ACC112 (cell line): ENCODE results near the gene TULP4.
A peak's percentile ranks its signal among the peaks of the same experiment; 100 is the strongest.

Experiments used
- H2AFZ ChIP-seq: fragments of 200-600 bp; sonication (generic); one replicate; pipeline ENCODE4 v1.6.0; 2017; ENCODE audit warnings: antibody characterized with exemption, low read length; ENCODE audit not compliant: unreplicated experiment
- H3K27ac ChIP-seq: fragments of 200-600 bp; sonication (generic); 2 replicates; pipeline ENCODE4 v1.5.1; 2014; ENCODE audit warnings: low read depth, mild to moderate bottlenecking, antibody characterized with exemption, low read length, moderate library complexity
- H3K27me3 ChIP-seq: fragments of 200-600 bp; sonication (generic); 2 replicates; pipeline ENCODE4 v1.6.1; 2014; ENCODE audit warnings: mild to moderate bottlenecking, antibody characterized with exemption, low read length, moderate library complexity, mixed read lengths; ENCODE audit not compliant: insufficient read depth
- H3K36me3 ChIP-seq: fragments of 200-600 bp; sonication (generic); 2 replicates; pipeline ENCODE4 v1.6.1; 2016; ENCODE audit warnings: mild to moderate bottlenecking, antibody characterized with exemption, low read length, moderate library complexity, mixed read lengths; ENCODE audit not compliant: insufficient read depth
- H3K4me1 ChIP-seq: fragments of 200-600 bp; sonication (generic); one replicate; pipeline ENCODE4 v1.6.1; 2016; ENCODE audit warnings: low read length, mixed read lengths; ENCODE audit not compliant: insufficient read depth, unreplicated experiment, control insufficient read depth
- H3K4me3 ChIP-seq: fragments of 200-600 bp; sonication (generic); 2 replicates; pipeline ENCODE4 v1.5.1; 2014; ENCODE audit warnings: mild to moderate bottlenecking, low read depth, low read length
- H3K79me2 ChIP-seq: fragments of 200-600 bp; sonication (generic); one replicate; pipeline ENCODE4 v1.6.0; 2016; ENCODE audit warnings: low read length; ENCODE audit not compliant: control insufficient read depth, unreplicated experiment, insufficient read depth

The TULP4 gene

GRCh38 chr6:158311626-158312025, 639 bp upstream of the TULP4 start:
- Histone ChIP-seq H3K79me2 (peaks cover under 1% of the 10 kb centered on the region), H2AFZ (peak overlapping the region; percentile 75), H3K27me3 (no peaks in the 10 kb centered on the region), H3K4me3 (peak overlapping the region; percentile 5; the same call in 1 of the 2 replicates), H3K36me3 (peaks cover 17% of the 10 kb centered on the region; the same call in 1 of the 2 replicates), H3K27ac (peak overlapping the region; percentile 33), H3K4me1 (peaks cover 9% of the 10 kb centered on the region)

- peaks cover 3% of the 10 kb centered on the region for H3K79me2 ChIP-seq
- peaks cover 9% of the 10 kb centered on the region for H3K4me1 ChIP-seq
- H3K4me3 ChIP-seq, result no peak overlapping the region
- H2AFZ ChIP-seq, result no peak overlapping the region
- peaks cover 17% of the 10 kb centered on the region; the same call in 1 of the 2 replicates for H3K36me3 ChIP-seq
- no peak overlapping the region for H3K27ac ChIP-seq
- no peaks in the 10 kb centered on the region for H3K27me3 ChIP-seq
Measured at GRCh38 chr6:158312672-158313397, 570 bp downstream of the TULP4 start.

GRCh38 chr6:158313989-158314388, 1.7 kb downstream of the TULP4 start:
- H3K27me3 ChIP-seq, result no peaks in the 10 kb centered on the region
- peaks cover 7% of the 10 kb centered on the region for H3K79me2 ChIP-seq
- H3K4me3 ChIP-seq, result no peak overlapping the region
- H3K36me3 ChIP-seq, result peaks cover 17% of the 10 kb centered on the region; the same call in 1 of the 2 replicates
- H2AFZ ChIP-seq, result no peak overlapping the region
- H3K27ac ChIP-seq, result no peak overlapping the region
- peaks cover 9% of the 10 kb centered on the region for H3K4me1 ChIP-seq

- no peak overlapping the region for H3K4me3 ChIP-seq
- no peak overlapping the region for H2AFZ ChIP-seq
- H3K36me3 ChIP-seq, result peaks cover 17% of the 10 kb centered on the region; the same call in 1 of the 2 replicates
- no peaks in the 10 kb centered on the region for H3K27me3 ChIP-seq
- H3K79me2 ChIP-seq, result peaks cover 13% of the 10 kb centered on the region
- peaks cover 9% of the 10 kb centered on the region for H3K4me1 ChIP-seq
- no peak overlapping the region for H3K27ac ChIP-seq
Measured at GRCh38 chr6:158314737-158315136, 2.5 kb downstream of the TULP4 start.

- Histone ChIP-seq H3K4me3 (no peak overlapping the region), H3K27me3 (no peaks in the 10 kb centered on the region), H3K36me3 (peaks cover 17% of the 10 kb centered on the region; the same call in 1 of the 2 replicates), H2AFZ (no peak overlapping the region), H3K27ac (no peak overlapping the region), H3K4me1 (peaks cover 7% of the 10 kb centered on the region), H3K79me2 (peaks cover 16% of the 10 kb centered on the region)
Measured at GRCh38 chr6:158316022-158316421, 3.8 kb downstream of the TULP4 start.

- peaks cover 52% of the 10 kb centered on the region for H3K79me2 ChIP-seq
- H3K4me3 ChIP-seq, result no peak overlapping the region
- H3K27ac ChIP-seq, result no peak overlapping the region
- H3K27me3 ChIP-seq, result no peaks in the 10 kb centered on the region
- no peaks in the 10 kb centered on the region for H3K36me3 ChIP-seq
- H2AFZ ChIP-seq, result no peak overlapping the region
- H3K4me1 ChIP-seq, result peaks cover 33% of the 10 kb centered on the region
Measured at GRCh38 chr6:158321960-158322359, 9.7 kb downstream of the TULP4 start.

GRCh38 chr6:158322400-158322723, 10.1 kb downstream of the TULP4 start:
- Histone ChIP-seq H3K4me1 (peaks cover 33% of the 10 kb centered on the region), H3K79me2 (peaks cover 56% of the 10 kb centered on the region), H2AFZ (no peak overlapping the region), H3K27ac (no peak overlapping the region), H3K27me3 (no peaks in the 10 kb centered on the region), H3K36me3 (no peaks in the 10 kb centered on the region), H3K4me3 (no peak overlapping the region)

- Histone ChIP-seq H3K4me1 (peaks cover 33% of the 10 kb centered on the region), H3K4me3 (no peak overlapping the region), H3K79me2 (peaks cover 56% of the 10 kb centered on the region), H2AFZ (no peak overlapping the region), H3K27ac (peak overlapping the region; percentile 11; the same call in 1 of the 2 replicates), H3K36me3 (no peaks in the 10 kb centered on the region), H3K27me3 (no peaks in the 10 kb centered on the region)
Measured at GRCh38 chr6:158322724-158323560, 10.7 kb downstream of the TULP4 start.

- no peak overlapping the region for H3K4me3 ChIP-seq
- no peaks in the 10 kb centered on the region for H3K36me3 ChIP-seq
- peak overlapping the region; percentile 11; the same call in 1 of the 2 replicates for H3K27ac ChIP-seq
- peaks cover 33% of the 10 kb centered on the region for H3K4me1 ChIP-seq
- no peaks in the 10 kb centered on the region for H3K27me3 ChIP-seq
- H3K79me2 ChIP-seq, result peaks cover 53% of the 10 kb centered on the region
- H2AFZ ChIP-seq, result no peak overlapping the region
Measured at GRCh38 chr6:158323561-158323958, 11.3 kb downstream of the TULP4 start.

GRCh38 chr6:158324136-158324535, 11.9 kb downstream of the TULP4 start:
- Histone ChIP-seq H2AFZ (no peak overlapping the region), H3K4me1 (peaks cover 33% of the 10 kb centered on the region), H3K4me3 (no peak overlapping the region), H3K27ac (no peak overlapping the region), H3K79me2 (peaks cover 56% of the 10 kb centered on the region), H3K36me3 (no peaks in the 10 kb centered on the region), H3K27me3 (no peaks in the 10 kb centered on the region)
